ENCODE results near the gene KIF21B. TPM values are rescaled to one million over a fixed set of nuclear protein-coding genes. Genes with fewer than 3 reads are reported as not detected.

KIF21B gene
- total and polyA plus RNA-seq, 2 experiments from 2014 or later, result 4.6 to 34.3 TPM

- H3K27me3 Mint-ChIP-seq (ENCODE audit: insufficient read depth, low read depth, poor library complexity), result peaks cover 25% of the 10 kb centered on the region
- peaks cover 7% of the 10 kb centered on the region; the same call in 1 of the 2 replicates for H3K36me3 ChIP-seq (ENCODE audit: insufficient read depth)
- H3K4me1 ChIP-seq (ENCODE audit: insufficient read depth), result peaks cover 59% of the 10 kb centered on the region
- H3K9me2 ChIP-seq (ENCODE audit: insufficient read depth), result no peaks in the 10 kb centered on the region
- no peaks in the 10 kb centered on the region; the same call in 1 of the 2 replicates for H4K20me1 ChIP-seq (replicated peaks; ENCODE audit: insufficient read depth)
- peaks cover 18% of the 10 kb centered on the region for H3K79me2 ChIP-seq (replicated peaks; ENCODE audit: insufficient read depth)
- no peak overlapping the region for H2AFZ ChIP-seq
- peaks cover 61% of the 10 kb centered on the region for H3K4me1 Mint-ChIP-seq
- H3K27me3 ChIP-seq (ENCODE audit: insufficient read depth), result no peaks in the 10 kb centered on the region
- TF ChIP-seq REST (IDR thresholded peaks at IDR 0.05; ENCODE audit: unreplicated experiment), result no peak
- no peak for TF ChIP-seq CREB1 (CRISPR knock-in tag; IDR thresholded peaks at IDR 0.05; ENCODE audit: low read depth)
- TF ChIP-seq, protein P1, sequence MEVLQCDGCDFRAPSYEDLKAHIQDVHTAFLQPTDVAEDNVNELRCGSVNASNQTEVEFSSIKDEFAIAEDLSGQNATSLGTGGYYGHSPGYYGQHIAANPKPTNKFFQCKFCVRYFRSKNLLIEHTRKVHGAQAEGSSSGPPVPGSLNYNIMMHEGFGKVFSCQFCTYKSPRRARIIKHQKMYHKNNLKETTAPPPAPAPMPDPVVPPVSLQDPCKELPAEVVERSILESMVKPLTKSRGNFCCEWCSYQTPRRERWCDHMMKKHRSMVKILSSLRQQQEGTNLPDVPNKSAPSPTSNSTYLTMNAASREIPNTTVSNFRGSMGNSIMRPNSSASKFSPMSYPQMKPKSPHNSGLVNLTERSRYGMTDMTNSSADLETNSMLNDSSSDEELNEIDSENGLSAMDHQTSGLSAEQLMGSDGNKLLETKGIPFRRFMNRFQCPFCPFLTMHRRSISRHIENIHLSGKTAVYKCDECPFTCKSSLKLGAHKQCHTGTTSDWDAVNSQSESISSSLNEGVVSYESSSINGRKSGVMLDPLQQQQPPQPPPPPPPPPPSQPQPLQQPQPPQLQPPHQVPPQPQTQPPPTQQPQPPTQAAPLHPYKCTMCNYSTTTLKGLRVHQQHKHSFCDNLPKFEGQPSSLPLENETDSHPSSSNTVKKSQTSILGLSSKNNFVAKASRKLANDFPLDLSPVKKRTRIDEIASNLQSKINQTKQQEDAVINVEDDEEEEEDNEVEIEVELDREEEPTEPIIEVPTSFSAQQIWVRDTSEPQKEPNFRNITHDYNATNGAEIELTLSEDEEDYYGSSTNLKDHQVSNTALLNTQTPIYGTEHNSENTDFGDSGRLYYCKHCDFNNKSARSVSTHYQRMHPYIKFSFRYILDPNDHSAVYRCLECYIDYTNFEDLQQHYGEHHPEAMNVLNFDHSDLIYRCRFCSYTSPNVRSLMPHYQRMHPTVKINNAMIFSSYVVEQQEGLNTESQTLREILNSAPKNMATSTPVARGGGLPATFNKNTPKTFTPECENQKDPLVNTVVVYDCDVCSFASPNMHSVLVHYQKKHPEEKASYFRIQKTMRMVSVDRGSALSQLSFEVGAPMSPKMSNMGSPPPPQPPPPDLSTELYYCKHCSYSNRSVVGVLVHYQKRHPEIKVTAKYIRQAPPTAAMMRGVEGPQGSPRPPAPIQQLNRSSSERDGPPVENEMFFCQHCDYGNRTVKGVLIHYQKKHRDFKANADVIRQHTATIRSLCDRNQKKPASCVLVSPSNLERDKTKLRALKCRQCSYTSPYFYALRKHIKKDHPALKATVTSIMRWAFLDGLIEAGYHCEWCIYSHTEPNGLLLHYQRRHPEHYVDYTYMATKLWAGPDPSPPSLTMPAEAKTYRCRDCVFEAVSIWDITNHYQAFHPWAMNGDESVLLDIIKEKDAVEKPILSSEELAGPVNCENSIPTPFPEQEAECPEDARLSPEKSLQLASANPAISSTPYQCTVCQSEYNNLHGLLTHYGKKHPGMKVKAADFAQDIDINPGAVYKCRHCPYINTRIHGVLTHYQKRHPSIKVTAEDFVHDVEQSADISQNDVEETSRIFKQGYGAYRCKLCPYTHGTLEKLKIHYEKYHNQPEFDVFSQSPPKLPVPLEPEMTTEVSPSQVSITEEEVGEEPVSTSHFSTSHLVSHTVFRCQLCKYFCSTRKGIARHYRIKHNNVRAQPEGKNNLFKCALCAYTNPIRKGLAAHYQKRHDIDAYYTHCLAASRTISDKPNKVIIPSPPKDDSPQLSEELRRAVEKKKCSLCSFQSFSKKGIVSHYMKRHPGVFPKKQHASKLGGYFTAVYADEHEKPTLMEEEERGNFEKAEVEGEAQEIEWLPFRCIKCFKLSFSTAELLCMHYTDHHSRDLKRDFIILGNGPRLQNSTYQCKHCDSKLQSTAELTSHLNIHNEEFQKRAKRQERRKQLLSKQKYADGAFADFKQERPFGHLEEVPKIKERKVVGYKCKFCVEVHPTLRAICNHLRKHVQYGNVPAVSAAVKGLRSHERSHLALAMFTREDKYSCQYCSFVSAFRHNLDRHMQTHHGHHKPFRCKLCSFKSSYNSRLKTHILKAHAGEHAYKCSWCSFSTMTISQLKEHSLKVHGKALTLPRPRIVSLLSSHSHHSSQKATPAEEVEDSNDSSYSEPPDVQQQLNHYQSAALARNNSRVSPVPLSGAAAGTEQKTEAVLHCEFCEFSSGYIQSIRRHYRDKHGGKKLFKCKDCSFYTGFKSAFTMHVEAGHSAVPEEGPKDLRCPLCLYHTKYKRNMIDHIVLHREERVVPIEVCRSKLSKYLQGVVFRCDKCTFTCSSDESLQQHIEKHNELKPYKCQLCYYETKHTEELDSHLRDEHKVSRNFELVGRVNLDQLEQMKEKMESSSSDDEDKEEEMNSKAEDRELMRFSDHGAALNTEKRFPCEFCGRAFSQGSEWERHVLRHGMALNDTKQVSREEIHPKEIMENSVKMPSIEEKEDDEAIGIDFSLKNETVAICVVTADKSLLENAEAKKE (CRISPR knock-in tag; IDR thresholded peaks at IDR 0.05), result no peak
- TF ChIP-seq EZH2 (IDR thresholded peaks at IDR 0.05; ENCODE audit: low read depth, unreplicated experiment), result no peak
- TF ChIP-seq ZNF331 (CRISPR knock-in tag; IDR thresholded peaks at IDR 0.05; ENCODE audit: low read depth), result no peak
- no peak for TF ChIP-seq EZH2phosphoT487 (IDR thresholded peaks at IDR 0.05; ENCODE audit: unreplicated experiment)
- TF ChIP-seq ZNF114 (CRISPR knock-in tag; IDR thresholded peaks at IDR 0.05), result no peak
- no peak for TF ChIP-seq JUNB (IDR thresholded peaks at IDR 0.05; ENCODE audit: unreplicated experiment)
- TF ChIP-seq STAT1 (IDR thresholded peaks at IDR 0.05; ENCODE audit: unreplicated experiment), result no peak
- no peak for TF ChIP-seq CTCF (conservative IDR thresholded peaks at IDR 0.05; ENCODE audit: low read depth in 2 of 2)
- no peak for TF ChIP-seq NANOG (IDR thresholded peaks at IDR 0.05; ENCODE audit: borderline replicate concordance)
- H3K4me3 ChIP-seq, result peak overlapping the region; percentile 82
- H3K27ac Mint-ChIP-seq, result no peak overlapping the region
- H3K36me3 Mint-ChIP-seq (ENCODE audit: low read depth), result peaks cover 19% of the 10 kb centered on the region
- H3K4me2 ChIP-seq, result peak overlapping the region; percentile 90
- H3K4me3 Mint-ChIP-seq, result peak overlapping the region; percentile 72
- ATAC-seq (no peak), DNase-seq (ENCODE audit: low spot score) (peak; percentile 49)
- no peaks in the 10 kb centered on the region for H3K9me3 Mint-ChIP-seq
- H3K27ac ChIP-seq (ENCODE audit: low read depth), result no peak overlapping the region
- 0 out of 2 replicates have a peak, but pooled peaks cover 3% of the 10 kb centered on the region for H3F3A ChIP-seq (replicated peaks; ENCODE audit: low read depth)
Measured at GRCh38 chr1:201024625-201024998, 1.1 kb upstream of the KIF21B start.

All from GM23338 (cell line).